Activated T-cell treated with anti-CD3 and anti-CD28 coated beads, Interleukin-2, amount 50 U/mL, for 4 hours (primary cell): Measurements from ENCODE around the gene KDM4C. TPM values are rescaled to one million over a fixed set of nuclear protein-coding genes. Genes with fewer than 3 reads are reported as not detected.
A peak's percentile ranks its signal among the peaks of the same experiment; 100 is the strongest.
"Not testable (repeated sequence)": the region's sequence is repeated elsewhere in the genome, so short reads cannot be mapped to it uniquely, and the experiment has no call there.

Source experiments
- ATAC-seq, 2 donors: fragments of 200-7000 bp; cut with Tn5 transposase; one replicate each; pipeline ENCODE4 v1.10.0; 2021
- DNase-seq: peaks from one replicate; pipeline ENCODE4 v3.0.0-alpha.2; 2020
- H3K27me3 Mint-ChIP-seq: one replicate; pipeline ENCODE4 v1.8.0; 2021; ENCODE audit warnings: low read depth, mixed read lengths
- H3K36me3 Mint-ChIP-seq: one replicate; pipeline ENCODE4 v1.8.0; 2022; ENCODE audit warnings: mixed read lengths; ENCODE audit not compliant: insufficient read depth
- H3K4me1 Mint-ChIP-seq: one replicate; pipeline ENCODE4 v1.8.0; 2021; ENCODE audit warnings: low read depth, mixed read lengths
- H3K4me3 Mint-ChIP-seq: one replicate; pipeline ENCODE4 v1.8.0; 2021; ENCODE audit warnings: mild to moderate bottlenecking, moderate library complexity, mixed read lengths
- H3K9me3 Mint-ChIP-seq: one replicate; pipeline ENCODE4 v1.8.0; 2021; ENCODE audit warnings: mixed read lengths
- total RNA-seq, 3 donors: library from RNA; stranded (reverse); gene quantifications; one replicate each; pipeline ENCODE4 v1.2.1, GENCODE V29; 2021

KDM4C gene
- total RNA-seq, 3 donors from 2014 or later: 22.9 to 26.5 (median 25.6) TPM

DNA sequence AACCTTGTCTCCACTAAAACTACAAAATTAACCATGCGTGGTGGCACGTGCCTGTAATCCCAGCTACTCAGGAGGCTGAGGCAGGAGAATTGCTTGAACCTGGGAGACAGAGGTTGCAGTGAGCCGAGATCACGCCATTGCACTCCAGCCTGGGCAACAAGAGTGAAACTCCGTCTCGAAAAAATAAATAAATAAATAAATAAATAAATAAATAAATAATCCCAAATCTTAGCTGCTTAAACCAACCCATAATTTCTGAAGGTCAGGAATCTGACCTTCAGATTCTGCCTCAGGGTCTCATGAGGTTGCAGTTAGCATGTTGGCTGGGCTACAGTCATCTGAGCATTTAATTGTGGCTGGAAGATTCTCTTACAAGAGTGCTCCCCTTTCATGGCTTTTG, 48.5 kb downstream of the KDM4C start:
- DNase-seq, H3K4me1 Mint-ChIP-seq, ATAC-seq, H3K9me3 Mint-ChIP-seq, H3K4me3 Mint-ChIP-seq, H3K27me3 Mint-ChIP-seq: not testable (repeated sequence)
- peaks cover 13% of the 10 kb centered on the region for H3K36me3 Mint-ChIP-seq

- DNase-seq, H3K27me3 Mint-ChIP-seq, H3K9me3 Mint-ChIP-seq, H3K4me3 Mint-ChIP-seq, ATAC-seq, H3K4me1 Mint-ChIP-seq: not testable (repeated sequence)
- H3K36me3 Mint-ChIP-seq: peaks cover 19% of the 10 kb centered on the region
Observed at GRCh38 chr9:6807669-6808068, 49.9 kb downstream of the KDM4C start.

DNA sequence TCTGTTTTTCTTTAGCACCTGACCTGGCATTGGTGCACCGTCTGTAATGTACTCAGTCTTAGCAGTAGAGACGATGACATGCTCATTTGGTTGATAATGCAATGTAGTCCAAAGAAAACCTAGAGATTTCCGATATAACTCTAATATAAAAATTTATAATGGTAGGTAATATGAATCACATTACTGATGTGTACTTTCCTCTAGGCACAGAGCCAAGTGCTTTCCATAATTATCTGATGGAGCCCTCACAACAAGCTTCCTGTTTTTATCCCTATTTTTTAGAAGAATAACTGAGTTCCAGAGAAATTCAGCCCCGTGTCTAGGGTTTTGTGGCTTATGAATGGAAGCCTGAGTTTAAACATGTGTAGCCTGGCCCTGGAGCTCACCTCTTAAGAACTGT, 53.7 kb downstream of the KDM4C start:
- Mint-ChIP-seq H3K4me1 (peaks cover 2% of the 10 kb centered on the region), H3K9me3 (no peaks in the 10 kb centered on the region), H3K36me3 (peaks cover 18% of the 10 kb centered on the region), H3K4me3 (no peak overlapping the region), H3K27me3 (no peaks in the 10 kb centered on the region)
- DNase-seq (no peak), ATAC-seq (no peak)

GRCh38 chr9:6816581-6816980, 58.8 kb downstream of the KDM4C start:
- DNase-seq (no peak), ATAC-seq (no peak)
- Mint-ChIP-seq H3K4me1 (peaks cover 7% of the 10 kb centered on the region), H3K9me3 (no peaks in the 10 kb centered on the region), H3K27me3 (no peaks in the 10 kb centered on the region), H3K4me3 (no peak overlapping the region), H3K36me3 (peaks cover 28% of the 10 kb centered on the region)

DNA sequence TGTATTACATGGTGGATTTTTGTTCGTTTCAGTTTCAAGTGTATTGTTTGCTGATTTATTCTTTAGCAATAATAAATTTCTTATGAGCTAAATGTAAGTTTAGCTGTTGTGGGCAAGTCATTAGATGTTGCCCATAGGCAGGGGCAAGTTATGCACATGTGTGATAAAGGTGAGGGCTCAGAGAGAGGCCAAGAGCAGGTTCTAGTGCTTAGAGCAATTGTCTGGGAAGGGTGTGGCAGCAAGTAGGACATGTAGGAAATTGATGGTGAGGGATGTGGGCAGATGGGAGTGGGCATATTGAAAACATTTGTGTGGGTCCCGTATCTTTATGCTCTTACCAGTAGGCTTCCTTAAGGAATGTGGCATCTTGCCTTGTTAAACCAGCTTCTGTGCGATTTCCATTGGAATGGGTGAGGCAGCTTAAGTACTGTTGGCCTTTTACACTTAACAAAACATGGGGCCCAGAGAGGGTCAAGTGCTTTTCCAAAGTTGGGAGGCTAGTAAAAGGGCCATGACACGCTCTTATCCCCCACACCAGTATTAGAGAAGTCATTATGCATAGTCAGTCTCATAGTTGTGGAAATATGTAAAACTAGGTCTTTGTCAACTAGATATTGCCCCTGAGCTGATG, 60.6 kb downstream of the KDM4C start:
- Mint-ChIP-seq H3K27me3 (no peaks in the 10 kb centered on the region), H3K4me1 (peaks cover 7% of the 10 kb centered on the region), H3K9me3 (no peaks in the 10 kb centered on the region), H3K36me3 (peaks cover 27% of the 10 kb centered on the region), H3K4me3 (no peak overlapping the region)
- DNase-seq (no peak), ATAC-seq (no peak)

DNA sequence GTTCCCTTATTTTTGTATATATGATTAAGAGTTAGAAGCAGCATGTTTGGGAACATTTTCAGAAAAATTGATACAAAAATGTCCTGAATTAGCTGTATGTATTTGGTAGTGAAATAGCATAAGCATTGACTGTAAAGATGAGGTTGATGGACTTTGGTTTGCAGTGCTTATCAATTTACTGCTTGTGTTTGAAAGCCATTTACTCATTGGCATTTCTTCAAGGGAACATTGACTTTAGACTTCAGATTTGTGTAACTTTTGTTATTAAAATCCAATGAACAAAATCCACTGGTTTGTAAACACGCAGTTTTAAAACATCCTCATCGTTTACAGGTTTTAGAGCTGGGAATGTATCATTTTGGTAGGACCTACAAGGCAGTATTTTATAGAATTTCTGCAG, 61.3 kb downstream of the KDM4C start:
- Mint-ChIP-seq H3K4me3 (no peak overlapping the region), H3K36me3 (peaks cover 33% of the 10 kb centered on the region), H3K4me1 (peaks cover 7% of the 10 kb centered on the region), H3K9me3 (no peaks in the 10 kb centered on the region), H3K27me3 (no peaks in the 10 kb centered on the region)
- ATAC-seq: no peak
- no peak for DNase-seq

DNA sequence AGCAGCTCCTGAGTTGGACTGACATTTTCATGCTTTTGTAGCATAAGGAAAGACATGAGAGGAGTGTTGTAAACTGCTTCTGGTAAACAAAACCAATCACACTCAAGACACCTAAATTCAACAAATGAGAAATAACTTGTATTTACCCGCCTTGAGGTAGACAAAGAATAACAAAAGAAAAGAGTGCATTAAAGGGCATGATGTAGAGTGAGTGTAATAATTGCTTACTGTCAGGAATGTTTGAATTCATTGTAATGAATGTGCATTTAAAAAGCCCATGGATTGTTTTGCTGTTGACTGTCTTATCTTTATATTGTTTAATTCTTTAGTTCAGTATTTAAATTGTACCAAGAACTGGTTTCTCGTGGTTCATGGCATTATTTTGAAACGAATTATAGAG, 61.8 kb downstream of the KDM4C start:
- Mint-ChIP-seq H3K27me3 (no peaks in the 10 kb centered on the region), H3K4me3 (no peak overlapping the region), H3K36me3 (peaks cover 31% of the 10 kb centered on the region), H3K9me3 (no peaks in the 10 kb centered on the region), H3K4me1 (peaks cover 5% of the 10 kb centered on the region)
- DNase-seq (no peak), ATAC-seq (no peak)

DNA sequence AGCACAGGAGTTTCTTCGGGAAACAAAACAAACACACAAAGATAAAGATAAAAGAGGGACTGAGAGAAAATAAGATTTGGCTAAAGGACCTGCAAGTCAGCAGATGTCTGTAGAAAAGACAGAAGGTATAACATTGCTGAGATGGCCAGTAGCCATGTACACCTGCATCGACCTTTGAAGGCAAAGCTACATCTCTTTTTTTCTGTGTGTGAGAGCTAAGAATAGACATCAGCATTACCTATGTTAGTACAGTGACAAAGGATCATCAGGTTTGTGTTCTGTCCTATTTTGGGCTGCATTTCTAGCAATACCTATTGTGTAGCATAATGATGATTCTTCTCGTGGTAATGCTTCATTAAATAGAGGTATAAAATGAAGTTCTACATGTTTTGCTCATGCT, 64.9 kb downstream of the KDM4C start:
- peaks cover 36% of the 10 kb centered on the region for H3K36me3 Mint-ChIP-seq
- H3K4me1 Mint-ChIP-seq: peaks cover 7% of the 10 kb centered on the region

GRCh38 chr9:6827439-6828145, 69.8 kb downstream of the KDM4C start:
- ATAC-seq (peak in 1 of 2 donors; percentile 71), DNase-seq (no peak)
- Mint-ChIP-seq H3K27me3 (no peaks in the 10 kb centered on the region), H3K4me3 (no peak overlapping the region), H3K36me3 (peaks cover 40% of the 10 kb centered on the region), H3K4me1 (peaks cover 5% of the 10 kb centered on the region), H3K9me3 (no peaks in the 10 kb centered on the region)

More for the DNA sequence above, 64.9 kb downstream of the KDM4C start:
- Mint-ChIP-seq H3K4me3 (no peak overlapping the region), H3K27me3 (no peaks in the 10 kb centered on the region), H3K9me3 (no peaks in the 10 kb centered on the region)
- DNase-seq: no peak
- no peak for ATAC-seq

GRCh38 chr9:6829027-6829426, 71.3 kb downstream of the KDM4C start:
- peaks cover 5% of the 10 kb centered on the region for H3K4me1 Mint-ChIP-seq
- H3K27me3 Mint-ChIP-seq: no peaks in the 10 kb centered on the region
- no peaks in the 10 kb centered on the region for H3K9me3 Mint-ChIP-seq
- DNase-seq (no peak), ATAC-seq (no peak)
- H3K36me3 Mint-ChIP-seq: peaks cover 37% of the 10 kb centered on the region
- no peak overlapping the region for H3K4me3 Mint-ChIP-seq

DNA sequence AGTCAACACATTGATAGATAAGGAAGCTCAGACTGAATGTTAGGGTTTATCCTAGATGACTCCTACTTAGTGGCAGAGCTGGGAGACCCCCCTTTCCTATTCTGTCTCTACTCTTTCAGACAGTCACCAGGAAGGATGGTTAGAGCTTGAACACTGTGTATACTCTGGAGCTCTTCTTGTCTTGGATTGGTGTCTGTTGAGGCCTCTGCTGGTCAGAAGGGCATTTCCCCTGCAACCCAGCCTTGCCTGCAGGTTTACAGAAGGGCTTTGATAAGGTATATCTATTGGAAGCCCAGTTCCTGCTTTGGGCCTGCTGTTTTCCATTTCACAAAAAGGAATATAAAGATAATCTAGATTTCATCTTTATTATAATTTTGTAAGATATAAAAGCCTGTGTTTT, 71.8 kb downstream of the KDM4C start:
- Mint-ChIP-seq H3K4me3 (no peak overlapping the region), H3K9me3 (no peaks in the 10 kb centered on the region), H3K27me3 (no peaks in the 10 kb centered on the region), H3K4me1 (peaks cover 5% of the 10 kb centered on the region), H3K36me3 (peaks cover 39% of the 10 kb centered on the region)
- ATAC-seq (no peak), DNase-seq (no peak)

DNA sequence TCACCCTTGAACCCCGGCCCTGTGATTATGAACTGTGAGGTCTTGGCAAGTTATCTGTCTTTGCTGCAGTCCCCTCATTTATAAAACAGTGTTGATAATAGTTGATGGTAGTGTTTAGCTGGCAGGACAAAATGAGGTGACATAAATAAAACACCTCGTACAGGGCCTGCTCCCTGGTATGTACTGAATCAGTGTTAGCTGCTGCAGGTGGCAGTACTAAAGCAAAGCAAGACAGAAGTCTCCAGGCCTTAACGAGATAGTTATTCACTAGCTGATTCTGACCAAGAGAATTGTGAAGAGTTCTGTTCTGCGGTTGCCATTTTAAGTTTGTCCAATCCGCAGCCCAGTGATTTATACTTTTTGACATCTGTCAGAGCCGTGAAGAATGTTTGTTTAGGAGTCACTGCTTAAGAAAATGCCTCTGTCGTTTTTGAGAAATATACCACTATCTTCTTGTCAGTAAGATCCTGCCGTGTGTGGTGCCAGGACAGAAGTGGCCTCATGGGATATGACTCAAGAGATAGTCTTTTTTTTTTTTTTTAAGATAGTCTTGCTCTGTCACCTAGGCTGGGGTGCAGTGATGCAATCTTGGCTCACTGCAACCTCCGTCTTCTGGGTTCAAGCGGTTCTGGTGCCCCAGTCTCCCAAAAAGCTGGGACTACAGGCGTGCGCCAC, 75.9 kb downstream of the KDM4C start:
- ATAC-seq (no peak), DNase-seq (no peak)
- H3K4me1 Mint-ChIP-seq: peaks cover 2% of the 10 kb centered on the region
- H3K4me3 Mint-ChIP-seq: no peak overlapping the region
- H3K36me3 Mint-ChIP-seq: peaks cover 53% of the 10 kb centered on the region
- H3K27me3 Mint-ChIP-seq: no peaks in the 10 kb centered on the region
- H3K9me3 Mint-ChIP-seq: no peaks in the 10 kb centered on the region

DNA sequence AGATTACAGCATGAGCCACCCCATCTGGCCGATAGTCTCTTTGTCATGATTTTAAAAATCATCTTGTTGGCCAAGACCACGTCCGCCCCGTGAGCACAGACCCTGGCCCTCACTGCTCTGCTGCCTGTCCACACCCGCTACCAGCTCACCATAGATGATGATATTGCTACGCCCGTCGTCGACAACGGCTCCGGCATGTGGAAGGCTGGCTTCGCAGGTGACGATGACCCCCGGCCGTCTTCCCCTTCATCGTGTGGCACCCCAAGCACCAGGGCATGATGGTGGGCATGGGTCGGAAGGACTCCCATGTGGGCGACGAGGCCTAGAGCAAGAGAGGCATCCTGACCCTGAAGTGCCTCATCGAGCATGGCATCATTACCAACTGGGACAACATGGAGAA, 76.5 kb downstream of the KDM4C start:
- Mint-ChIP-seq H3K4me1 (peaks cover 2% of the 10 kb centered on the region), H3K9me3 (no peaks in the 10 kb centered on the region)
- ATAC-seq: no peak

GRCh38 chr9:6838158-6838557, 80.4 kb downstream of the KDM4C start:
- peaks cover 8% of the 10 kb centered on the region for H3K4me1 Mint-ChIP-seq
- no peak overlapping the region for H3K4me3 Mint-ChIP-seq
- DNase-seq (no peak), ATAC-seq (no peak)
- H3K27me3 Mint-ChIP-seq: no peaks in the 10 kb centered on the region
- H3K36me3 Mint-ChIP-seq: peaks cover 36% of the 10 kb centered on the region
- H3K9me3 Mint-ChIP-seq: no peaks in the 10 kb centered on the region

More for the DNA sequence above, 76.5 kb downstream of the KDM4C start:
- Mint-ChIP-seq H3K4me3 (no peak overlapping the region), H3K36me3 (peaks cover 47% of the 10 kb centered on the region), H3K27me3 (no peaks in the 10 kb centered on the region)
- DNase-seq: no peak

GRCh38 chr9:6842584-6842947, 84.8 kb downstream of the KDM4C start:
- peaks cover 16% of the 10 kb centered on the region for H3K36me3 Mint-ChIP-seq
- no peak for DNase-seq
- no peak for ATAC-seq
- no peaks in the 10 kb centered on the region for H3K27me3 Mint-ChIP-seq
- H3K4me3 Mint-ChIP-seq: no peak overlapping the region
- H3K4me1 Mint-ChIP-seq: peaks cover 13% of the 10 kb centered on the region
- H3K9me3 Mint-ChIP-seq: no peaks in the 10 kb centered on the region
